ENCODE data around the gene PTPRN2. TPM values are rescaled to one million over a fixed set of nuclear protein-coding genes. Genes with fewer than 3 reads are reported as not detected.

Gene PTPRN2
- polyA plus RNA-seq, 1 experiment, result 0.31 TPM

DNA sequence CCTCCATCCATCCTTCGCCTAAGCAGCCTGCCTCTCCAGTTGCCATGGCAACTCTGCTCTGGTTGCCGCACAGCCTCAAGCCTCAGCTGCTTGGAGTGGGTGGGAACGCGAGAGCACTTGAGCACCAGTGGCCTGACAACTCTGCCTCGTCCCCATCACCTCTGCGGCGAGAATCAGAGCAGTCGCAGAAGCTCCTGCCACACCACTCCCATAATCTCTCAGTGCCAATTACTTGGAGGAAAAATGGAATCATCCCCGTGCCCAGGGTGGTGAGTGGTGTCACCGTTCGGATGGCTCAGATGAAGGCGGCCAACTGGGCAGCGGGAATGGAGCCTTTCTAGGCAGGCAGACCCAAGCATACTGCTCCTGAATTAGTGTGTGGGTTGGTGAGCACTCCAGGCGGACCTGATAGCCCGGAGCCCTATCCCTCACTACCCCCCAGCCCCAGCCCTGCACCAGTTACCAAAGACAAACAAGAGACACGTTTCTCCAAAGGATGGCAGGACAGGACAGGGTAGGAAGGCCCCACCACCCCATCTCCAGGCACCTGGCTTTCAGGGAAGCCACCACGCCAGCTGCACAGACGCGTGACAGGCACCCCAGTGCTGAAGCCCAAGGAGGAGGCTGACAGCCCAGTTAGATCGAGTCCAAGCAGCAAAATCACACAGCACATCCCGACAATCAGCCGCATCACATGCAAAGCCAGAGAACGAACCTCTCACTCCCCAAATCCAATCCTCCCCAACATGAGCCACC lies 335.4 kb downstream of the PTPRN2 start:
- no peaks in the 10 kb centered on the region for H3K27me3 ChIP-seq (ENCODE audit: control insufficient read depth, insufficient read depth, low read length)
- POLR2A ChIA-PET, result no interaction called here
- no peak for DNase-seq (ENCODE audit: low read depth)
- TF ChIP-seq, protein P1, sequence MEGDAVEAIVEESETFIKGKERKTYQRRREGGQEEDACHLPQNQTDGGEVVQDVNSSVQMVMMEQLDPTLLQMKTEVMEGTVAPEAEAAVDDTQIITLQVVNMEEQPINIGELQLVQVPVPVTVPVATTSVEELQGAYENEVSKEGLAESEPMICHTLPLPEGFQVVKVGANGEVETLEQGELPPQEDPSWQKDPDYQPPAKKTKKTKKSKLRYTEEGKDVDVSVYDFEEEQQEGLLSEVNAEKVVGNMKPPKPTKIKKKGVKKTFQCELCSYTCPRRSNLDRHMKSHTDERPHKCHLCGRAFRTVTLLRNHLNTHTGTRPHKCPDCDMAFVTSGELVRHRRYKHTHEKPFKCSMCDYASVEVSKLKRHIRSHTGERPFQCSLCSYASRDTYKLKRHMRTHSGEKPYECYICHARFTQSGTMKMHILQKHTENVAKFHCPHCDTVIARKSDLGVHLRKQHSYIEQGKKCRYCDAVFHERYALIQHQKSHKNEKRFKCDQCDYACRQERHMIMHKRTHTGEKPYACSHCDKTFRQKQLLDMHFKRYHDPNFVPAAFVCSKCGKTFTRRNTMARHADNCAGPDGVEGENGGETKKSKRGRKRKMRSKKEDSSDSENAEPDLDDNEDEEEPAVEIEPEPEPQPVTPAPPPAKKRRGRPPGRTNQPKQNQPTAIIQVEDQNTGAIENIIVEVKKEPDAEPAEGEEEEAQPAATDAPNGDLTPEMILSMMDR (IDR thresholded peaks at IDR 0.05; ENCODE audit: insufficient read depth, low read depth, low read length), result no peak
- H3K4me3 ChIP-seq (ENCODE audit: low read depth, low read length), result no peak overlapping the region
- CTCF ChIA-PET, result no interaction called here
- no peaks in the 10 kb centered on the region for H3K36me3 ChIP-seq (ENCODE audit: control insufficient read depth, insufficient read depth, low read length)

DNA sequence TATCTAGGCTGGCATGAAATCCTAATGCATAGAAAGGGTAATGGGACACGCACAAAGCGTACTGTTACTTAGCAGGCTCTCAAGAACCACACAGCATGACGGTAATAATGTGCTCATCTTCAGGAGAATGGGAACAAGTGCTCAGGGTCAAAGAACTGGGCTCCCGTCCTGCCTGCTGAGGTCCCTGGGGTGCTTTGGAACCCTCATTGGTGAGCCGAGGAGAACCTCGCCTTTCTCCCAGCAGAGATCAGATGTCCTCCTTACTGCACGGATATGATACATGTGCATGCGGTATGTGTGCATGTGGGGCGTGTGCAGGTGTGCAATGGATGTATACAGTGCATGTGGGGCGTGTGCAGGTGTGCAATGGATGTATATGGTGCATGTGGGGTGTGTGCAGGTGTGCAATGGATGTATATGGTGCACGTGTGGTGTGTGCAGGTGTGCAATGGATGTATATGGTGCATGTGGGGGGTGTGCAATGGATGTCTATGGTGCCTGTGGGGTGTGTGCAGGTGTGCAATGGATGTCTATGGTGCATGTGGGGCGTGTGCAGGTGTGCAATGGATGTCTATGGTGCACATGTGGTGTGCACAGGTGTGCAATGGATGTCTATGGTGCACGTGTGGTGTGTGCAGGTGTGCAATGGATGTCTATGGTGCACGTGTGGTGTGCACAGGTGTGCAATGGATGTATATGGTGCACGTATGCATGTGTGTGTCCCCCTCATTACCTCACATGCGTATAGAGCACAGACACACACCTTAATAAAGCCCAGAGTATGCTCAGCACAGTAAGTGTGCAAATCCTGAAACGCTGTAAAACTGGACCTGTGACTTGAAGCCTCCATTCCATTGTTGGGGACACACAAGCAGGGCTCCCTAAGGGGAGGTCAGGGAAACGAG lies 336.3 kb downstream of the PTPRN2 start:
- Histone ChIP-seq H3K27me3 (ENCODE audit: control insufficient read depth, insufficient read depth, low read length) (no peaks in the 10 kb centered on the region), H3K36me3 (ENCODE audit: control insufficient read depth, insufficient read depth, low read length) (no peaks in the 10 kb centered on the region), H3K4me3 (ENCODE audit: low read depth, low read length) (no peak overlapping the region)
- ChIA-PET CTCF (no interaction called here), POLR2A (no interaction called here)
- DNase-seq (ENCODE audit: low read depth), result no peak
- TF ChIP-seq, protein P1 (IDR thresholded peaks at IDR 0.05; ENCODE audit: insufficient read depth, low read depth, low read length), result no peak

DNA sequence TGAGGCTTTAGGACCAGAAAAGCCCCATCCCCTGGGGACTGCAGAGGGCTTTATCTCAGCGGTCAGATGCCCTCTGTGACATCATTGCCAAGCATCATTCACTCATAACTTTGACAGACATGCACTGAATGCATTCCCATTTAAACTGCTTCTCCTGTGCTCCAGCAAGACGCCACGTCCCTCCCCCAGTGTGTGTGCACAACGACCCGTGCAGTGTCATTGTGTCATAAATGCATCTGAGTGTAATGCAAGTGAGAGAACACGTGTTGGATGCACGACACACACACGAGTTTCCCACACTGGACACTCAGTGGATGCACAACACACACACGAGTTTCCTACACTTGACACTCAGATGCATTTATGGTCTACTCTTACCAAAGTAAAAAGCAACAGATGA lies 337.9 kb downstream of the PTPRN2 start:
- TF ChIP-seq, protein P1 (IDR thresholded peaks at IDR 0.05; ENCODE audit: insufficient read depth, low read depth, low read length), result no peak
- POLR2A ChIA-PET, result no interaction called here
- DNase-seq (ENCODE audit: low read depth), result no peak

DNA sequence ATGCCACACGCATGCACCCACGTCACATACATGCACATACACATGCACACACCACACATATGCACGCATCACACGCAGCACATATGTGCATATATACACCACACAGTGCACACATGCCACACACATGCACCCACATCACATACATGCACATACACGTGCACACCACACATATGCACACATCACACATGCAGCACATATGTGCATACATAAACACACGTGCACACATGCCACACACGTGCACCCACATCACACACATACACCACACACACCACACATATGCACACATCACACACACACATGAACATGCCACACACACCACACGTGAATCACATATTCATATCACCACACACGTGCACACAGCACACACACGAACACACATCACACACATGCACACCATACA lies 338.8 kb downstream of the PTPRN2 start:
- TF ChIP-seq, protein P1 (IDR thresholded peaks at IDR 0.05; ENCODE audit: insufficient read depth, low read depth, low read length), result no peak
- CTCF ChIA-PET, result no interaction called here
- no peak overlapping the region for H3K4me3 ChIP-seq (ENCODE audit: low read depth, low read length)
- POLR2A ChIA-PET, result no interaction called here
- DNase-seq (ENCODE audit: low read depth), result no peak
- H3K27me3 ChIP-seq (ENCODE audit: control insufficient read depth, insufficient read depth, low read length), result no peaks in the 10 kb centered on the region
- H3K36me3 ChIP-seq (ENCODE audit: control insufficient read depth, insufficient read depth, low read length), result no peaks in the 10 kb centered on the region

More for the DNA sequence above, 337.9 kb downstream of the PTPRN2 start:
- H3K36me3 ChIP-seq (ENCODE audit: control insufficient read depth, insufficient read depth, low read length), result no peaks in the 10 kb centered on the region
- no peak overlapping the region for H3K4me3 ChIP-seq (ENCODE audit: low read depth, low read length)
- CTCF ChIA-PET, result no interaction called here
- H3K27me3 ChIP-seq (ENCODE audit: control insufficient read depth, insufficient read depth, low read length), result no peaks in the 10 kb centered on the region

DNA sequence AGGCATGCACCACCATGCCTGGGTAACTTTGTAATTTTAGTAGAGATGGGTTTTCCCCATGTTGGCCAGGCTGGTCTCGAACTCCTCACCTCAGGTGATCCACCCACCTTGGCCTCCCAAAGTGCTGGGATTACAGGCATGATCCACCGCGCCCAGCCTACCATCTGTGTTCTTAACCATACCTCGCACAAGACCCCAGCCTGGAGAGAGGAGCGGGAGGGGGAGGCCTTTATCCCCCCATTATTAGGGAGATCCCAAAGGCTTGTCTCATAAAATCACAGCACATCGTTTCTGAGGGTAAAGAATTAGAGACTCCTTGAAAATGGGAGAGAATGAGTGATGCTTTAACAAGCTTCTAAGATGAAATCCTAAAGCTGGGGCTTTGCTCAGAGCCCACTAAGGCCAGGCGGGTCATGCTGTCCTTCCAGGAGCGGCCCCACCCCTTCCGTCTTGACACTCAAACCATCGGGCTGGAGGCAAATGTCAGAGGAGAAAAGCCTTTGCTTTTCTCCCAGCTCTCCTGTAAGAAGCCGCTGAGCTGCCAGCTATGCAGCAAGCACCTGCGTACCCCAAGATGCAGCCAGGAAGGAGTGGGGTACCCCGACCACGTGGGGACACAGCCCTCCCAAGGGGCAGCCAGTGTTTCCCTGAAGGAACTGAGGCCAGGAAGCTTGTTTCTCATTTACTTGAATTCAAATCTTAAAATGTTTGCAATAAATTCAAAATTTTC lies 339.7 kb downstream of the PTPRN2 start:
- TF ChIP-seq, protein P1 (IDR thresholded peaks at IDR 0.05; ENCODE audit: insufficient read depth, low read depth, low read length), result no peak
- no peak overlapping the region for H3K4me3 ChIP-seq (ENCODE audit: low read depth, low read length)
- CTCF ChIA-PET, result no interaction called here
- no peak for DNase-seq (ENCODE audit: low read depth)
- POLR2A ChIA-PET, result no interaction called here
- no peaks in the 10 kb centered on the region for H3K36me3 ChIP-seq (ENCODE audit: control insufficient read depth, insufficient read depth, low read length)
- no peaks in the 10 kb centered on the region for H3K27me3 ChIP-seq (ENCODE audit: control insufficient read depth, insufficient read depth, low read length)

Measured in BJ (cell line).